Liver (tissue), 9 donors: ENCODE data around the gene GABRD. TPM values are rescaled to one million over a fixed set of nuclear protein-coding genes. Genes with fewer than 3 reads are reported as not detected.
A peak's percentile ranks its signal among the peaks of the same experiment; 100 is the strongest.

Source experiments
- DNase-seq: peaks from one replicate; pipeline ENCODE4 v3.0.0-alpha.2; 2017; ENCODE audit warnings: low spot score
- H3K27ac ChIP-seq, 2 donors: one replicate each; pipeline ENCODE4 v1.7.0; 2013; ENCODE audit warnings: inconsistent platforms in 2 of 2, low read length in 2 of 2, control low read depth in 1 of 2, low read depth in 1 of 2, mild to moderate bottlenecking in 1 of 2
- H3K27me3 ChIP-seq, 4 donors: one replicate each; pipeline versions ENCODE4 v1.6.1 to v1.7.0; 2013; ENCODE audit warnings: low read length in 3 of 4, inconsistent platforms in 1 of 4, mild to moderate bottlenecking in 1 of 4, moderate library complexity in 1 of 4; ENCODE audit not compliant: control insufficient read depth in 4 of 4, insufficient read depth in 4 of 4
- H3K36me3 ChIP-seq, 4 donors: one replicate each; pipeline versions ENCODE4 v1.6.1 to v1.7.0; 2013; ENCODE audit warnings: low read length in 3 of 4, mild to moderate bottlenecking in 3 of 4, low read depth in 1 of 4, moderate library complexity in 1 of 4; ENCODE audit not compliant: control insufficient read depth in 4 of 4, insufficient read depth in 3 of 4
- H3K4me1 ChIP-seq, 4 donors: one replicate each; pipeline versions ENCODE4 v1.6.1 to v1.7.0; 2013; ENCODE audit warnings: low read length in 3 of 4, mild to moderate bottlenecking in 3 of 4, moderate library complexity in 1 of 4; ENCODE audit not compliant: control insufficient read depth in 4 of 4, insufficient read depth in 4 of 4
- H3K4me3 ChIP-seq, 3 donors: one replicate each; pipeline versions ENCODE4 v1.6.1 to v1.7.0; 2013; ENCODE audit warnings: low read length in 3 of 3, control low read depth in 1 of 3, low read depth in 1 of 3, mild to moderate bottlenecking in 1 of 3
- H3K9ac ChIP-seq, 2 donors: one replicate each; pipeline ENCODE4 v1.7.0; 2013; ENCODE audit warnings: low read length in 2 of 2, mild to moderate bottlenecking in 2 of 2, moderate library complexity in 2 of 2, control low read depth in 1 of 2, low read depth in 1 of 2
- H3K9me3 ChIP-seq, 4 donors: one replicate each; pipeline versions ENCODE4 v1.6.1 to v1.7.0; 2013; ENCODE audit warnings: low read length in 3 of 4; ENCODE audit not compliant: control insufficient read depth in 4 of 4
- ATF3 ChIP-seq: IDR thresholded peaks from 2 replicates; pipeline ENCODE4 v1.6.1; 2016; ENCODE audit warnings: antibody characterized with exemption
- CTCF ChIP-seq: fragments of 150-350 bp; IDR thresholded peaks from 2 replicates; pipeline ENCODE4 v1.5.1; 2017; ENCODE audit warnings: improper control_type of control experiment, low read depth, low read length; ENCODE audit not compliant: missing input control
- EGR1 ChIP-seq, 2 donors: IDR thresholded peaks; 2 replicates each; pipeline ENCODE4 v1.6.1; 2016 to 2018; ENCODE audit warnings: antibody characterized with exemption in 2 of 2, low read depth in 2 of 2
- FOXA1 ChIP-seq: IDR thresholded peaks from 2 replicates; pipeline ENCODE4 v1.6.1; 2016; ENCODE audit warnings: antibody characterized with exemption
- FOXA2 ChIP-seq: IDR thresholded peaks from 2 replicates; pipeline ENCODE4 v1.6.1; 2016; ENCODE audit warnings: antibody characterized with exemption
- GABPA ChIP-seq, 2 donors: IDR thresholded peaks in 1 of 2; conservative IDR thresholded peaks in 1 of 2; 2 replicates each; pipeline ENCODE4 v1.6.1; 2016; ENCODE audit warnings: antibody characterized with exemption in 2 of 2, mild to moderate bottlenecking in 1 of 2, moderate library complexity in 1 of 2
- HNF4A ChIP-seq, 2 donors: conservative IDR thresholded peaks; 2 replicates each; pipeline ENCODE4 v1.6.1; 2016; ENCODE audit warnings: antibody characterized with exemption in 2 of 2, mild to moderate bottlenecking in 2 of 2
- HNF4G ChIP-seq: IDR thresholded peaks from 2 replicates; pipeline ENCODE4 v1.6.1; 2016; ENCODE audit warnings: antibody characterized with exemption
- JUND ChIP-seq, 2 donors: IDR thresholded peaks; 2 replicates each; pipeline ENCODE4 v1.6.1; 2016; ENCODE audit warnings: antibody characterized with exemption in 2 of 2
- NR2F2 ChIP-seq: IDR thresholded peaks from 2 replicates; pipeline ENCODE4 v1.6.1; 2016; ENCODE audit warnings: antibody characterized with exemption
- RAD21 ChIP-seq, 2 donors: IDR thresholded peaks; 2 replicates each; pipeline ENCODE4 v1.6.1; 2016; ENCODE audit warnings: antibody characterized with exemption in 2 of 2, mild to moderate bottlenecking in 2 of 2
- RXRA ChIP-seq, 2 donors: IDR thresholded peaks; 2 replicates each; pipeline ENCODE4 v1.6.1; 2017 to 2018; ENCODE audit warnings: antibody characterized with exemption in 2 of 2, mild to moderate bottlenecking in 1 of 2
- SP1 ChIP-seq: IDR thresholded peaks from 2 replicates; pipeline ENCODE4 v1.6.1; 2018; ENCODE audit warnings: antibody characterized with exemption, mild to moderate bottlenecking
- TAF1 ChIP-seq: conservative IDR thresholded peaks from 2 replicates; pipeline ENCODE4 v1.6.1; 2016; ENCODE audit warnings: antibody characterized with exemption, mild to moderate bottlenecking
- YY1 ChIP-seq: IDR thresholded peaks from 2 replicates; pipeline ENCODE4 v1.6.1; 2016; ENCODE audit warnings: antibody characterized with exemption, mild to moderate bottlenecking
- ZBTB33 ChIP-seq: IDR thresholded peaks from 2 replicates; pipeline ENCODE4 v1.6.1; 2016; ENCODE audit warnings: antibody characterized with exemption
- WGBS: extraction: QIAGEN DNeasy Blood & Tissue Kit; methylation state at CpG from one replicate; pipeline ENCODE4 v1.1.7; 2013; 5-methylcytosine and 5-hydroxymethylcytosine counted together
- polyA plus RNA-seq, 2 donors: library from polyadenylated mRNA; stranded (reverse) in 1 of 2; unstranded in 1 of 2; fragments of 200-250 nt in 1 of 2; fragments of >200 nt in 1 of 2; fragmentation: Nextera tagmentation in 1 of 2; extraction: Ambion mirVana in 1 of 2; gene quantifications; one replicate each; pipeline versions ENCODE4 v1.2.1 to v1.2.3, GENCODE V29; 2013 to 2015
- total RNA-seq, 2 donors: library from RNA; depleted of rRNA; stranded (reverse); fragments of >200 nt; gene quantifications; one replicate each; pipeline ENCODE4 v1.2.3, GENCODE V29; 2014
- TF ChIP-seq, protein P1 (sequence below): IDR thresholded peaks from 2 replicates; pipeline ENCODE4 v1.6.1; 2016; ENCODE audit warnings: antibody characterized with exemption, mild to moderate bottlenecking
- TF ChIP-seq, protein P2 (sequence below): IDR thresholded peaks from 2 replicates; pipeline ENCODE4 v1.6.1; 2016; ENCODE audit warnings: antibody characterized with exemption
- donor health status: healthy.
- donor health status: healthy.
- donor health status: healthy.
- donor health status: healthy.
- donor health status: healthy.

The GABRD gene
- total and polyA plus RNA-seq, 4 donors = 0.29 TPM; not detected in 3

DNA sequence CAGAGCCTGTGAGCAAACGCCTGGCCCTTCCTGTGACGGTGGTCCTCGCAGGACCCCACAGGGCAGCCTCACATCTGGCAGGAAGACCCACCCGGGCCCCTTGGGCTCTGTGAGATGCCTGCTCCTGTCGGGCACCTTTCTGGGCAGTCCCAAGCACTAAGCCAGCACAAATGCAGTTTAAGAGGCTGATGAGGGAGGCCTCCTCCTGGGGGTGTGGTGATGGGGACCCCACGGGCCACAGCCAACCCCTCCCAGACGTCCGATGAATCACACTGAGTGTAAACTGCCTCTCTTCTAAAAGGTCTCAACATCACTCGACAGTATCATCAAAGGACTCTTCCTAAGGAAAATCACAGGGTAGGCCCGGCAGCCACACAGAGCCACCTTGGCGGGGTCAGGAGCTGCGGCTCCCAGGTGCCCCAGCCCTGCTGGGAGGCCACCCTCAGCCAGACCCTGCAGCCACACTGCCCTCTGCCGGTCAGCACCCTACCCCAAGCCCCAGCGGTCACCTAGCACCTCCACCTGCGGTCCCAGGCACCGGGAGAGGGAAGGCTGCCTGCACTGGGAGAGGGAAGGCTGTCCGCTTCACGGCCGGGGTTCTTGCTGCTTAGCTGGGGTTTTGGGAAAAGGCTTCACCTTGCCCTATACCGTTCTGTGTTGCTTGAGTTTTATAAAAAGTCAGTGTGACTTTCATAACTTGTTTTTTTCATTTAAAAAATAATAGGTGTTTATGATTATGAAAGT, 27.2 kb downstream of the GABRD start:
- DNase-seq = peak; percentile 79
- peak overlapping the region in 1 of 3 donors; percentile 43 for H3K4me3 ChIP-seq
- no peak overlapping the region for H3K27ac ChIP-seq
- H3K27me3 ChIP-seq = no peaks in the 10 kb centered on the region
- no peak overlapping the region for H3K9ac ChIP-seq
- H3K36me3 ChIP-seq = no peaks in the 10 kb centered on the region
- TF ChIP-seq EGR1 (IDR thresholded peaks at IDR 0.05; ENCODE audit: low read depth in 2 of 2) = no peak
- TF ChIP-seq RXRA (IDR thresholded peaks at IDR 0.05) = peak in 1 of 2 donors; percentile 32
- TF ChIP-seq RAD21 (IDR thresholded peaks at IDR 0.05) = peak; percentile 74 to 82
- peak in 1 of 2 donors; percentile 12 for TF ChIP-seq HNF4A (conservative IDR thresholded peaks at IDR 0.05)
- TF ChIP-seq CTCF = peak; percentile 80
- H3K9me3 ChIP-seq = no peaks in the 10 kb centered on the region
- H3K4me1 ChIP-seq = peaks cover 11 to 57% (median 42%) of the 10 kb centered on the region in 4 donors
- WGBS = 31% methylated on average over 20 of the region's 20 CpGs

DNA sequence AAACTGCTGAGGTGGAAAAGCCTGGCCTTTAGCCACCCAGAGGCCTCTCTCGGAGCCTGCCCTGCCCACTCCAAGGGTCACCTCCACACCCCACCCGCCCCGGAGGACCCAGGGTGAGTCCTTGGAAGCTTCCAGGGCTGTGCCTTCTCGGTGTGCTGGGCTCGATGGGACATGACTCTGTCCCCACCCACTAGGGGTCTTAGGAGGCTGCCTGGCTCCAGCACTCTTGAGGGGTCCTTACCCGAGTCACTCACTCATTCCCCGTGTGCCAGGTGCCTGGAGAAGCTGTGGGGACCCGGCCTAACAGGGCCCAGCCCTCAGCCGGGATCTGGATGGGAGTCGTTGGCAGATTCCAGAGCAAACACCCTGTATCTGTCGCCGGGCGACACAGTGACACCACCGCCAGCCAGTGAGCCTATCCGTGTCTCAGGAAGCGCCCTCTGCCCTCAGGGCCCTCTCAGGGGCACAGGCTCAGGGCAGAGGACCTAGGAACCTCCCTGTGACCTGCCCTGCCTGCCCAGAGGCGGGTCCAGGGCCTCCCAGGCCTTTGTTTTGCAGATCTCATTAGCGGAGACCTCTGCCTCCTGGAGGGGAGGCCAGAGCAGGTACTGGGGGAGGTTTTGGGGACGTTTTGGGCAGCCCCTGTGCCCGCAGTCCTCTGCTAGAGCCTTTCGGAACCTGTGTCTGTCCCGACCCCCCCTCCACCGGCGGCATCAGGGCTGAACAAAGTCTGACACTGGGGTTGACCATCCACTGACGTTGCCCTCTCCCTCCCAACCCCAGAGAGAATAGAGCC, 28.0 kb downstream of the GABRD start:
- Histone ChIP-seq H3K27me3 (no peaks in the 10 kb centered on the region), H3K27ac (peak overlapping the region; percentile 45 to 77), H3K4me1 (peaks cover 17 to 63% (median 45%) of the 10 kb centered on the region in 4 donors), H3K36me3 (no peaks in the 10 kb centered on the region), H3K4me3 (peak overlapping the region in 2 of 3 donors; percentile 6 to 43), H3K9me3 (no peaks in the 10 kb centered on the region), H3K9ac (no peak overlapping the region)
- DNase-seq = peak; percentile 64
- TF ChIP-seq CTCF (no peak), RXRA (IDR thresholded peaks at IDR 0.05) (peak; percentile 93 to 94), EGR1 (IDR thresholded peaks at IDR 0.05; ENCODE audit: low read depth in 2 of 2) (no peak), HNF4A (conservative IDR thresholded peaks at IDR 0.05) (peak; percentile 95 to 99), ZBTB33 (no peak), JUND (IDR thresholded peaks at IDR 0.05) (no peak), GABPA (IDR thresholded peaks at IDR 0.05 in 1 of 2, conservative IDR thresholded peaks at IDR 0.05 in 1 of 2) (peak in 1 of 2 donors; percentile 37), YY1 (peak; percentile 70), HNF4G (peak; percentile 82), ATF3 (no peak), FOXA2 (no peak), NR2F2 (peak; percentile 71), TAF1 (no peak), SP1 (peak; percentile 95), RAD21 (IDR thresholded peaks at IDR 0.05) (no peak), FOXA1 (peak; percentile 35)
- TF ChIP-seq, protein P1, sequence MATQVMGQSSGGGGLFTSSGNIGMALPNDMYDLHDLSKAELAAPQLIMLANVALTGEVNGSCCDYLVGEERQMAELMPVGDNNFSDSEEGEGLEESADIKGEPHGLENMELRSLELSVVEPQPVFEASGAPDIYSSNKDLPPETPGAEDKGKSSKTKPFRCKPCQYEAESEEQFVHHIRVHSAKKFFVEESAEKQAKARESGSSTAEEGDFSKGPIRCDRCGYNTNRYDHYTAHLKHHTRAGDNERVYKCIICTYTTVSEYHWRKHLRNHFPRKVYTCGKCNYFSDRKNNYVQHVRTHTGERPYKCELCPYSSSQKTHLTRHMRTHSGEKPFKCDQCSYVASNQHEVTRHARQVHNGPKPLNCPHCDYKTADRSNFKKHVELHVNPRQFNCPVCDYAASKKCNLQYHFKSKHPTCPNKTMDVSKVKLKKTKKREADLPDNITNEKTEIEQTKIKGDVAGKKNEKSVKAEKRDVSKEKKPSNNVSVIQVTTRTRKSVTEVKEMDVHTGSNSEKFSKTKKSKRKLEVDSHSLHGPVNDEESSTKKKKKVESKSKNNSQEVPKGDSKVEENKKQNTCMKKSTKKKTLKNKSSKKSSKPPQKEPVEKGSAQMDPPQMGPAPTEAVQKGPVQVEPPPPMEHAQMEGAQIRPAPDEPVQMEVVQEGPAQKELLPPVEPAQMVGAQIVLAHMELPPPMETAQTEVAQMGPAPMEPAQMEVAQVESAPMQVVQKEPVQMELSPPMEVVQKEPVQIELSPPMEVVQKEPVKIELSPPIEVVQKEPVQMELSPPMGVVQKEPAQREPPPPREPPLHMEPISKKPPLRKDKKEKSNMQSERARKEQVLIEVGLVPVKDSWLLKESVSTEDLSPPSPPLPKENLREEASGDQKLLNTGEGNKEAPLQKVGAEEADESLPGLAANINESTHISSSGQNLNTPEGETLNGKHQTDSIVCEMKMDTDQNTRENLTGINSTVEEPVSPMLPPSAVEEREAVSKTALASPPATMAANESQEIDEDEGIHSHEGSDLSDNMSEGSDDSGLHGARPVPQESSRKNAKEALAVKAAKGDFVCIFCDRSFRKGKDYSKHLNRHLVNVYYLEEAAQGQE = peak; percentile 68
- TF ChIP-seq, protein P2, sequence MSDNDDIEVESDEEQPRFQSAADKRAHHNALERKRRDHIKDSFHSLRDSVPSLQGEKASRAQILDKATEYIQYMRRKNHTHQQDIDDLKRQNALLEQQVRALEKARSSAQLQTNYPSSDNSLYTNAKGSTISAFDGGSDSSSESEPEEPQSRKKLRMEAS = no peak
- WGBS = 26% methylated on average over 25 of the region's 25 CpGs
